22Rv1 (cell line): ENCODE measurements around the gene IDH3G.

Source experiments
- CTCF ChIP-seq: fragments of 450-650 bp; IDR thresholded peaks from 2 replicates; pipeline ENCODE4 v1.5.1; 2017; ENCODE audit warnings: mild to moderate bottlenecking
- ZFX ChIP-seq: fragments of 450-650 bp; IDR thresholded peaks from 2 replicates; pipeline ENCODE4 v1.6.1; 2017; ENCODE audit warnings: antibody characterized with exemption, borderline replicate concordance

DNA sequence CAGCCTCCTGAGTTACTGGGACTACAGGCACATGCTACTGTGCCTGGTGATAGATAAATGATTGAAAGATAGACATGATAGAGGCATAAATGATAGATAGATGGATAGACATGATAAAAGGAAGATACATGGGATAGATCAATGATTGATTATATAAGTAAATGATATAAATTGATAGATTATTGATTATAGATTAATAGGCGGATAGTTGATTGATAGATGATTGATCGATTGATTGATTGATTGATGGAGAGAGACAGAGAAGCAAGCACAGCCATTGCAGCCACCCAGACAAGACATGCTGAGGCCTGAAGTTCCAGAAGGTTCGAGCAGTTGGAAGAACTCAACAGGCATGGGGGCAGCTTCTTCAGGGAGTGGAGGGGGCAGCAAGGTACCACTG lies 47.8 kb downstream of the IDH3G start:
- TF ChIP-seq CTCF (no peak), ZFX (no peak)
